Immature natural killer cell (primary cell): Measurements from ENCODE around the gene SKAP2. TPM values are rescaled to one million over a fixed set of nuclear protein-coding genes. Genes with fewer than 3 reads are reported as not detected.

Experiments used
- DNase-seq, 3 donors: peaks; one replicate each; pipeline ENCODE4 v3.0.0; 2022; ENCODE audit warnings: mixed read lengths in 1 of 3
- H3K27ac Mint-ChIP-seq, 6 donors: one replicate each; pipeline ENCODE4 v1.8.0; 2020; ENCODE audit warnings: mixed read lengths in 6 of 6, mild to moderate bottlenecking in 5 of 6, inconsistent platforms in 4 of 6, moderate library complexity in 3 of 6
- H3K27me3 Mint-ChIP-seq, 3 donors: one replicate each; pipeline ENCODE4 v1.8.0; 2020 to 2021; ENCODE audit warnings: low read depth in 3 of 3, mild to moderate bottlenecking in 3 of 3, mixed read lengths in 3 of 3, moderate library complexity in 3 of 3, inconsistent platforms in 1 of 3
- H3K36me3 Mint-ChIP-seq, 3 donors: one replicate each; pipeline ENCODE4 v1.8.0; 2020; ENCODE audit warnings: mixed read lengths in 3 of 3, inconsistent platforms in 2 of 3, mild to moderate bottlenecking in 2 of 3
- H3K4me1 Mint-ChIP-seq, 2 donors: one replicate each; pipeline ENCODE4 v1.8.0; 2020; ENCODE audit warnings: inconsistent platforms in 2 of 2, mild to moderate bottlenecking in 2 of 2, mixed read lengths in 2 of 2, moderate library complexity in 1 of 2
- H3K4me3 Mint-ChIP-seq, 5 donors: one replicate each; pipeline ENCODE4 v1.8.0; 2020; ENCODE audit warnings: mild to moderate bottlenecking in 5 of 5, mixed read lengths in 5 of 5, inconsistent platforms in 3 of 5, moderate library complexity in 3 of 5
- H3K9me3 Mint-ChIP-seq, 6 donors: one replicate each; pipeline ENCODE4 v1.8.0; 2020; ENCODE audit warnings: mild to moderate bottlenecking in 6 of 6, mixed read lengths in 6 of 6, inconsistent platforms in 4 of 6, moderate library complexity in 3 of 6
- polyA plus RNA-seq, 3 donors: library from polyadenylated mRNA; unstranded; fragments of 300-500 nt; fragmentation: Illumina TruSeq; gene quantifications; one replicate each; pipeline ENCODE4 v1.2.3, GENCODE V29; 2021

The SKAP2 gene
- polyA plus RNA-seq, 3 donors from 2014 or later = 66.9 to 115 (median 80.3) TPM

DNA sequence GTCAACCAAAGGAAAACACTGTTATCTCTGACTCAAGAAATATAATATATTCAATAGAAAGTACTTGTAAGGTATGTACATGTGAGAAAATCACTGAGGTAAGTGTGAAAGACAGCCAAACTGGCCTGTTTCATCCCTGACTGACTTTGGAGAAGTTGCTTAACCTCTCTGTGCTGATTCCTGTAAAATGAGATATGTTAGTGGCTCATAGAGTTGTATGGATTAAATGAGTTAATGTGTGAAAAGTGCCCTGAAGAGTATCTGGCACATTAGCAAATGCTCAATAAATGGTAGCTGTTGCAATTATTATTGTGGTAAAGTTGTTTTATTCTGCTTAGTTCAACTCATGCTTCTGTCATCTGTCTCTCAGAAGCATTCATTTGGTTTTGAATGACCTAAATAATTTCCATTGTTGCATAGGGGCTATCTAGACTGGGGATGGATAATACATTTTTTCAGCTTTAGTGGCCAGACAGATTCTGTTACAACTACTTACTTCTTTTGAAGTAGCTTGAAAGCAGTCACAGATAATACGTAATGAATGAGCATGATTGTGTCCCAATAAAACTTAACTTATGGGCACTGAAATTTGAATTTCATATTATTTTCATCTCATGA, 84.3 kb downstream of the SKAP2 start:
- no peaks in the 10 kb centered on the region for H3K9me3 Mint-ChIP-seq
- DNase-seq = no peak
- peaks cover 4 to 6% of the 10 kb centered on the region in 2 donors for H3K4me1 Mint-ChIP-seq
- H3K36me3 Mint-ChIP-seq = peaks cover 0 to 7% (median 7%) of the 10 kb centered on the region in 3 donors
- H3K27me3 Mint-ChIP-seq = peaks cover 0 to 2% (median 0%) of the 10 kb centered on the region in 3 donors
- H3K27ac Mint-ChIP-seq = no peak overlapping the region
- H3K4me3 Mint-ChIP-seq = no peak overlapping the region

DNA sequence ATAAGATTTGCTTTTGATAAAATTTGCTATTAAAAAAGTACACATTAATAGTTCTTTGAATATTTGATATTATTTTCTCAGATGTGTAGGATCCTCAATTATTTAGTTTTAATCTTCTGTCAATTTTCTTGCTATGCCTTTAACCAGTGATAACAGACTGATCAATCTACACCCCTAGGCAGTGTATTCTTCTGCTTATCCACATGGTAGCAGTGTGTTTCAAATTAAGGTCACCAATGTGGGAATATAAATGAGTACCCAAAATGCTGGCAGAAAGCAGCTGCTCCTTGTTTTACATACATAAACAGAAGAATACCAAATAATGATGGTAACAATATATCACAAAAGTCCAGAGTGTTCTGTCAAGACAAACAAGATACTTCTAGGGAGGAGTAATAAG, 87.0 kb downstream of the SKAP2 start:
- Mint-ChIP-seq H3K9me3 (no peaks in the 10 kb centered on the region), H3K4me3 (no peak overlapping the region), H3K36me3 (peaks cover 9 to 13% (median 10%) of the 10 kb centered on the region in 3 donors), H3K27ac (no peak overlapping the region), H3K27me3 (peaks cover 0 to 2% (median 0%) of the 10 kb centered on the region in 3 donors), H3K4me1 (peaks cover 3 to 6% of the 10 kb centered on the region in 2 donors)
- no peak for DNase-seq

DNA sequence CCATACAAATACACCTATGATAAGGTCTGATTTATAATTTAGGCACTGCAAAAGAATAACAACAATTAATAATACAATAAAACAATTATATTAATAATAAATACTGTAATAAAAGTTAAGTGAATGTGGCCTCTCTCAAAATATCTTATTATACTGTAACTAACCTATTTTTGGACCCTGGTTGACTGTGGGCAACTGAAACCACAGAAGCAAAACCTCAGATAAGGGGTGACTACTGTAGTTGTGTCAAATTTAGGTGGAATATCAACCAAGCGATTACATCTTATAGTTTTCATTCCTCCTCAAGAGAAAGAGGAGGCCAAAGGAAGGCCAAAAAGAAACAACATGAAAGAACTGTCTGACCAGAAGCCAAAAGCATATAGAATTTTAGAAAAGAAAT, 103.9 kb downstream of the SKAP2 start:
- Mint-ChIP-seq H3K27ac (no peak overlapping the region), H3K4me3 (no peak overlapping the region), H3K27me3 (no peaks in the 10 kb centered on the region), H3K9me3 (peaks cover 0 to 2% (median 0%) of the 10 kb centered on the region in 6 donors), H3K4me1 (peaks cover 13 to 21% of the 10 kb centered on the region in 2 donors), H3K36me3 (peaks cover 0 to 2% (median 0%) of the 10 kb centered on the region in 3 donors)
- no peak for DNase-seq

DNA sequence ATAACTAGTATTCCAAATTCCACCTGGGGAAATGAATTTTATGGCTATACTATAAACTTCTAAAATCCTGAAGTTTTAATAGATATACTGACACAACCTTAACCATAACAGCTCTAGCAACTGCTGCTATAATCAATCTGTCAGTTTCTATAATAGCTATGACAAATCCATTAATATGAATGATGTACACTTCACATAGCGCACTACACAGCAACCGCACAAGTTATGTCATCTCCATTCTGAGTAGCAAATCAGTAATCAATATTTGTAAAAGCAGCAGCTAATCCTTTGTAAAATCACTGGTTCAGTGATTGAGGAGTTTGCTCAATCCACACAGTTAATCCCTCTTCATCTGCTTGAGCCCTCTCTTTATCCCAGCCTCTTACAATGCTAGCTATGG, 105.3 kb downstream of the SKAP2 start:
- Mint-ChIP-seq H3K4me1 (peaks cover 15 to 21% of the 10 kb centered on the region in 2 donors), H3K9me3 (peaks cover 0 to 2% (median 0%) of the 10 kb centered on the region in 6 donors), H3K27me3 (no peaks in the 10 kb centered on the region), H3K36me3 (peaks cover 0 to 2% (median 0%) of the 10 kb centered on the region in 3 donors), H3K4me3 (no peak overlapping the region), H3K27ac (no peak overlapping the region)
- DNase-seq = no peak

DNA sequence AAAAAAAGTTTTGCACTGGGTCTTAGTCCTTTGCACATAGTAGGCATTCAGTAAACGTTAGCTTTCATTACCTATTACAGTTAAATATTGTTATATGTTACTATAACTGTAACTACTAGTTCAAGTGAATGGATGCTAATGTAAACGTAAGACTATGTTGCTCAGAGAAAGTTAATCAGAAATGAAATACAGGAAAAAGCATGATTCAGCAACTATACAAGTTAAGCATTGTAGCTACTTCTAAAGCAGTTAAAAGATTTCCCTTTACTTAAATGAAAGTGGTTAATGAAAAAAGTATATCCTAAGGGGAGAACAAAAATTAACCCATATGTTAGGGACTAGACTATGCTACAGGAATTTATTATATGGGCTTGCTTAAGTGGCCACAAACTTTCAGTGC, 121.2 kb downstream of the SKAP2 start:
- no peak overlapping the region for H3K4me3 Mint-ChIP-seq
- peaks cover 0 to 2% (median 0%) of the 10 kb centered on the region in 3 donors for H3K27me3 Mint-ChIP-seq
- H3K4me1 Mint-ChIP-seq = peaks cover 5 to 7% of the 10 kb centered on the region in 2 donors
- no peak overlapping the region for H3K27ac Mint-ChIP-seq
- no peaks in the 10 kb centered on the region for H3K9me3 Mint-ChIP-seq
- DNase-seq = no peak
- H3K36me3 Mint-ChIP-seq = peaks cover 10 to 14% (median 13%) of the 10 kb centered on the region in 3 donors

DNA sequence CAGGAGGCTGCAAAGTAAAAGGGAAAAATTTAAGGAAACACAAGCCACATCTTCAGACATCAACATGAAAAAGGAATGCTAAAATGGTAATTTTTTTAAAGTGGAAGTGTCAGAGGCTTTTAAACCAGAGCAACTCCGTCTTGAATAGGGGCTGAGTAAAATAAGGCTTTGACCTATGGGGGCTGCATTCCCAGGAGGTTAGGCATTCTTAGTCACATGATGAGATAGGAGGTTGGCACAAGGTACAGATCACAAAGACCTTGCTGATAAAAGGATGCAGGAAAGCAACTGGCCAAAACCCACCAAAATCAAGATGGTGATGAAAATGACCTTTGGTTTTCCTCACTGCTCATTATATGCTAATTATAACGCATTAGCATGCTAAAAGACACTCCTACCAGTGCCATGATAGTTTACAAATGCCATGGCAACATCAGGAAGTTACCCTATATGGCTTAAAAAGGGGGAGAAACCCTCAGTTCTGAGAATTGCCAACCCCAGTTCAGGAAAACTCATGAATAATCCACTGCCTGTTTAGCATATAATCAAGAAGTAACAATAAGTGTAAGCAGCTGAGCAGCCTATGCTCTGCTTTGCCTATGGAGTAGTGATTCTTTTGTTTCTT, 128.3 kb downstream of the SKAP2 start:
- no peak overlapping the region for H3K4me3 Mint-ChIP-seq
- H3K9me3 Mint-ChIP-seq = no peaks in the 10 kb centered on the region
- H3K27me3 Mint-ChIP-seq = peaks cover 0 to 1% (median 0%) of the 10 kb centered on the region in 3 donors
- peaks cover 39 to 49% (median 41%) of the 10 kb centered on the region in 3 donors for H3K36me3 Mint-ChIP-seq
- H3K4me1 Mint-ChIP-seq = peaks cover 0 to 5% of the 10 kb centered on the region in 2 donors
- no peak for DNase-seq
- H3K27ac Mint-ChIP-seq = no peak overlapping the region

DNA sequence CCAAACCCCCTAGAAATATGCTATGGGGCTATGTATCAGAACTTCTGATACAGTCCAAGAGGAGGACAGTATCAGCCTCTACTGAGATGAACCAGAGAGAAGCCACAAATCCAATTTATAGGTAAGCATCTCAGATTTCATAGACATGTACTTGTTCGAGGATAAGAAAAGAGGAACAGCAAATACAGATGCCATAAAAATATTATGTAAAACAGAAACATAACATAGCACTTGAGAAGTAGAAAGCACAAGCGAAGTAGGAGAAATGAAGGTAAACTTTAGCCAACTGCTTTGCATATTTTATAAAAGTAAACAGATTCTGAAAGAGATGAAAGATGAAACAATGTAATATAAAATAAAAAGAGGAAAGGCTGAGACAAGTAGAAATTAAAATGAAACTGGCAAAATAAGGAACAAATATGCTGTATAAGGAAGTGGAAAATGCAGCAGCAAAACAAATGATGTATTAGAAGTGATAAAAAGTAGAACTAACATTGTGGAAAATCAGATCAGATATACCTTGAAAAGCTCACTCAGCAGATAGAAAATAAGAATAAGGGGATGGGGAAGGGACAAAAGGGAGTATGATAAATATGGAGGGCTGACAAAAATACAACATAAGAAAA, 135.1 kb downstream of the SKAP2 start:
- peaks cover 11 to 20% (median 20%) of the 10 kb centered on the region in 3 donors for H3K36me3 Mint-ChIP-seq
- no peak overlapping the region for H3K27ac Mint-ChIP-seq
- no peaks in the 10 kb centered on the region for H3K9me3 Mint-ChIP-seq

DNA sequence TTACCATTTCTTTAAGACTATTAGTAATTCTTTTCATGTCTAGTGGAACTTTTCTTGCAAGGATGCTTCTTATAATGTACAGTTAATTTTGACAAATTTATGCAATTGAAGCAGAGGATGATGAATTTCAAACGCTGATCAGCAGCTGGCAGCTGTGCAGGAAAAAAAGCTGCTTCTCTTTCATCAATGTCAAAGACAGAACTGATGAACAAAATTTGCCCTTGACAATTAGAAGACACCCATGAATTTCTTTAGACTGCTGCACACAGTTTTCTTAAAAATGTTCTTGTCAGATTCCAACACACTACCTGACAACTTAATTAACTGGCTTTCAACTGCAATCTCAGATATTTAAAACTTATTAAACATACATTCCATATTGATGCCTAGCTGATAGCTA, 138.3 kb downstream of the SKAP2 start:
- H3K36me3 Mint-ChIP-seq = peaks cover 4 to 22% (median 22%) of the 10 kb centered on the region in 3 donors
- H3K9me3 Mint-ChIP-seq = no peaks in the 10 kb centered on the region
- no peak for DNase-seq
- H3K27me3 Mint-ChIP-seq = no peaks in the 10 kb centered on the region
- no peak overlapping the region for H3K4me3 Mint-ChIP-seq
- peaks cover 0 to 34% of the 10 kb centered on the region in 2 donors for H3K4me1 Mint-ChIP-seq
- no peak overlapping the region for H3K27ac Mint-ChIP-seq

More for the DNA sequence above, 135.1 kb downstream of the SKAP2 start:
- Mint-ChIP-seq H3K27me3 (no peaks in the 10 kb centered on the region), H3K4me3 (no peak overlapping the region), H3K4me1 (peaks cover 0 to 31% of the 10 kb centered on the region in 2 donors)
- no peak for DNase-seq

DNA sequence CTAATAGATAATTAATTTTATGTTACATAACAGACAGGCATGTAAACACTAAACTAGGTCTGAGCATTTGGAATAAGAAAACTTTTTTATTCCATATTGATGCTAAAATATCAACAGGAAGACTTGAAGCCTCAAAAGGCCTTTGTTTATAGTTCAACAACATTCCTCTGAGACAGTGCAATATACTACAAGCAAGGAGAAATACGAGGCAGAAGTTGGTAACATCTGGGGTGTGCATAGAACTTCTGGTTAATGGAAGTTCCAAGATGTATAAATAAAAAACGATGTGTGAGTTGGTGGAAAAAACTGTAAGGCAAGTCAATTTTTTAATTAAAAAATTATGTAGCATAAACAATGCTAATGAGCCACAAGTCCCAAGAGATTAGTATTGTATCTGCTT, 139.6 kb downstream of the SKAP2 start:
- H3K4me1 Mint-ChIP-seq = peaks cover 0 to 30% of the 10 kb centered on the region in 2 donors
- H3K9me3 Mint-ChIP-seq = no peaks in the 10 kb centered on the region
- H3K36me3 Mint-ChIP-seq = peaks cover 8 to 29% (median 22%) of the 10 kb centered on the region in 3 donors
- H3K4me3 Mint-ChIP-seq = no peak overlapping the region
- DNase-seq = no peak
- H3K27ac Mint-ChIP-seq = no peak overlapping the region
- no peaks in the 10 kb centered on the region for H3K27me3 Mint-ChIP-seq

DNA sequence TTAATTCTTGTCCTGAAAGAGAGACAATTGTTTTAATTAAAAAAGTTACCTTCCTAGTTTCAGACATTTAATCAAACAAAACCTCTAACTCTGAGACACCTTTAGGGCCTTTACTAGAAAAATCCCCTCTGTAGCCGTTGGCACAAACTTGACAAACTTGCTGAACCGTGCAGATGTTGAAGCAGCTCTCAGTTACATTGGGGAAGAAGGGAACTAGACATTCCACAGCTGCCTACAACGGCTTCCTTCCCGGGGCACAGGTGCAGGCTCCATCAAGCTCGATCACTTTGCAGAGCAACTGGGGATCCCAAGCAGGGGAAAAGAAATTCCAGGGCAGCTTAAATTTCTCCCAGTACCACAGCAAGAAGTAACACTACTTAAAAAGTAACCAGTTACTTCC, 141.3 kb downstream of the SKAP2 start:
- H3K27ac Mint-ChIP-seq = peak overlapping the region in 1 of 6 donors; percentile 39
- peaks cover 12 to 31% (median 23%) of the 10 kb centered on the region in 3 donors for H3K36me3 Mint-ChIP-seq
- H3K27me3 Mint-ChIP-seq = no peaks in the 10 kb centered on the region
- no peak for DNase-seq
- H3K9me3 Mint-ChIP-seq = no peaks in the 10 kb centered on the region
- no peak overlapping the region for H3K4me3 Mint-ChIP-seq
- peaks cover 0 to 15% of the 10 kb centered on the region in 2 donors for H3K4me1 Mint-ChIP-seq

DNA sequence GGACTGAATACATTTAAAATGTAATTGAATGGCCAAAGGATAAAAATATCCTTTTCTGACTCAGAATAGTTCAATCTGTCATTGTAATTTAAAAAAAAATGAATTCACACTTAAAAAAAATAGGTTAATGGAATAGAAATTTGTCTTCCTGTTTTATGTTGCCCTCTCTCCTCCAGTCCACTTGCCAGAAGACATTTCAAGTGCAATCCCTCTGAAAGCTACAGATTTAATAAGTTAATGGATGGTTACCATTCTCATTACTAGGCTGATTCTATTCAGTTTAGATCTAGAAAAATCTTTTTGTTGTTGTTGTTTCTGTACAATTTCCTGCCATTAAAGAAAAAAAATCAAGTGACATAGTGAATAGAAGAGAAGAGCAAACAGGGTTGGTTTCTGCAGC, 142.9 kb downstream of the SKAP2 start:
- Mint-ChIP-seq H3K9me3 (no peaks in the 10 kb centered on the region), H3K36me3 (peaks cover 21 to 35% (median 30%) of the 10 kb centered on the region in 3 donors), H3K27ac (no peak overlapping the region), H3K4me3 (no peak overlapping the region), H3K27me3 (no peaks in the 10 kb centered on the region), H3K4me1 (peaks cover 0 to 9% of the 10 kb centered on the region in 2 donors)
- no peak for DNase-seq

DNA sequence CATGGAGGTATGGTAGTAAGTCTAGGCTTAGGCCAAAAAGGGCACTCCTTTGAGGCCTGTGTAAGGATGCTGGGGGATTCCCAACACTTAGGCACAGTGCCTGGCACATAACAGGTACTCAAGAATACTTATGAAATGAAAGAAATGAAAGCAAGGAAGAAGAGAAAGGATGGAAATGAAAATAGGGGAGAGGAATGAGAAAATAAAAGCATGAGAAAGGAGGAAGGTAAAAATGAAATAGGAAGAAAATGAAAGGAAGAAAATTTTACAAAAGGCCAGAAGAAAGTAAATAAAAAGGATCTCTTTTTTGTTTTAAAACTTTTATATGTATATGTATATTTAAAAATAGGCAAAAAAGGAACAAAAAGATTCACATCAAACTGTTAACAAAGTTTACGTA, 146.3 kb downstream of the SKAP2 start:
- H3K4me1 Mint-ChIP-seq = peaks cover 0 to 8% of the 10 kb centered on the region in 2 donors
- H3K27ac Mint-ChIP-seq = peak overlapping the region in 2 of 6 donors; percentile 4 to 32
- H3K4me3 Mint-ChIP-seq = no peak overlapping the region
- no peaks in the 10 kb centered on the region for H3K9me3 Mint-ChIP-seq
- peaks cover 16 to 33% (median 22%) of the 10 kb centered on the region in 3 donors for H3K36me3 Mint-ChIP-seq
- DNase-seq = no peak
- peaks cover 0 to under 1% (median 0%) of the 10 kb centered on the region in 3 donors for H3K27me3 Mint-ChIP-seq

DNA sequence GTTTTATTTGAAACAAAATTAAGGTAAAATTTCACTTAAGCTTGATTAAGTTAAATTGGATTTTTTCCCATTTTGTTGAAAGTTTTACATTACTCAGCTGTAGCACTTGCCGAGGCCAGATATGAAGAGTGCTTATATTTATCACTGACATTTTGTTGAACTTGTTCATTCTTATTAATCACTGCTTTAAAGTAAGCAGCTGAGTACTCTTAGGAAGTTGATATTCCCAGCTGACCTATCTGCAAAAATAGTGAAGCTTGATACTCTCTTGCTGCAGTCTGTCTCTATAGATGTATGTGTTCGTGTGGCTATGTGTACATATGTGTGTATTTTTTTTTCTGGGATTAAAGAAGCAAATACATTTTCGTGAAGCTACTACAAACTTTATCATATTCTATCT, 150.0 kb downstream of the SKAP2 start:
- no peak for DNase-seq
- no peaks in the 10 kb centered on the region for H3K9me3 Mint-ChIP-seq
- H3K27ac Mint-ChIP-seq = no peak overlapping the region
- H3K4me1 Mint-ChIP-seq = no peaks in the 10 kb centered on the region
- peaks cover 17 to 18% (median 18%) of the 10 kb centered on the region in 3 donors for H3K36me3 Mint-ChIP-seq
- H3K27me3 Mint-ChIP-seq = peaks cover 0 to 3% (median 0%) of the 10 kb centered on the region in 3 donors
- no peak overlapping the region for H3K4me3 Mint-ChIP-seq

DNA sequence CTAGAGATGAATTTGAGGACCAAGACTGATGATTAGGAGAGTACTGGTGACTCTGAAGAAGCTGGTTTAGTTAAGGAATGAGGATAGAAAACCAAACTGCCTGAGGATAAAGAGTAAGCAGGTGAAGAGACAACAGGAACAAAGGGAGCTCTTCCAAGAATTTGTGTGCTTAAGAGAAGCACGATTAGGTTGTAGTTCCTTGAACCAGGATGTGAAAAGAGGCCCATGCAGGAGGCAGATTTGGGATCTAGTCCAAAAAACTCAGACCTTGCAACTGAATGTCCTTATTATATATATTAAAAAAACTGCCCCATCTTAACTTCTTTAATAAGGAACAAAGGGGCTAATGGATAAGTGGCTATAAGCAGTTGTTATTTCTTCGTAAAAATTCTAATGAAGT, 150.4 kb downstream of the SKAP2 start:
- H3K4me3 Mint-ChIP-seq = no peak overlapping the region
- H3K9me3 Mint-ChIP-seq = no peaks in the 10 kb centered on the region
- no peak overlapping the region for H3K27ac Mint-ChIP-seq
- H3K27me3 Mint-ChIP-seq = peaks cover 0 to 3% (median 0%) of the 10 kb centered on the region in 3 donors
- DNase-seq = no peak
- peaks cover 14 to 18% (median 18%) of the 10 kb centered on the region in 3 donors for H3K36me3 Mint-ChIP-seq
- H3K4me1 Mint-ChIP-seq = no peaks in the 10 kb centered on the region
